CD4-positive, alpha-beta T cell treated with Interleukin-17A for 1 hour (primary cell): Measurements from ENCODE around the gene RNU6-7.

Source experiments
- DNase-seq: peaks from one replicate; pipeline ENCODE4 v3.0.0-alpha.2; 2020

Gene RNU6-7

DNA sequence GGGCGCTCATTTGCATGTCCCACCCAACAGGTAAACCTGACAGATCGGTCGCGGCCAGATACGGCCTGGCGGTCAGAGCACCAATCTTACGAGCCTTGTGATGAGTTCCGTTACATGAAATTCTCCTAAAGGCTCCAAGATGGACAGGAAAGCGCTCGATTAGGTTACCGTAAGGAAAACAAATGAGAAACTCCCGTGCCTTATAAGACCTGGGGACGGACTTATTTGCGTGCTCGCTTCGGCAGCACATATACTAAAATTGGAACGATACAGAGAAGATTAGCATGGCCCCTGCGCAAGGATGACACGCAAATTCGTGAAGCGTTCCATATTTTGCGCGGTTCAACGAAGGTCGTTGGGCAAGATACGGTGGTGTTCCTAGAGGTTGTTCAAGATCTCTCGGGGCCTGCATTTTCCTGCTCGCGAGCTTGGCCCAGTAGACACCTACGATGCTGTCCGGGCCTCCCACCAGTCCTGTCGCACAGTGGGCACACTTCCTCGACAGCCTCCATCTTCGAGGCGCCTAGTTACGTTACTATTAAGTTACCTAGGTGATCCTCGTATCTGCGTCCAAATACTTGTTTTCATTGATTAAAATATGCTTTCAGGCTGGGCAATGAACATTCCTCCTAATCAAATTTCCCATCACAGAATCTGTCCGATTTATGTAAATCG is at the start of gene RNU6-7:
Gene RNU6-7, plus strand, starts transcription at position 230 of the 675 bp plus-strand sequence.
- peak; percentile 52 for DNase-seq

DNA sequence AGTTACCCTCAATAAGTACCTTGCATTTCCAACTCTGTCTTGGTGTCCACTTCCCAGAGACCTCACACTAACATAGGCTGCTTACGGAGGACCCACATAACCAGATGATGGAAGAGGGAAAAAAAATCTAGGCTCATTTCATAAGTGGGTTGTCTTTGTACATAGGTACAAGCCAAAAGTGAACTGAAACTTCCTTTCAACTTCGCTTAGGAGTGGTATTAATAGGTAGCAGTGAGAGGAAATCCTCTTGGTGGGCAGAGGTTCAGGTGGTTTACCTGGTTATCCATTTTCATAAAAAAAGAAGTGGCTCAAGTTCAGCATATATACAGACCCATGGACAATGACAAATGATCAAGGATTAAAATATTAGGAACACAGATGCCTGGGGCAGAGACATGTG is 35.8 kb upstream of the RNU6-7 start:
- DNase-seq: no peak

- no peak for DNase-seq
Measured at GRCh38 chr14:32166924-32167323, 34.9 kb upstream of the RNU6-7 start.

DNA sequence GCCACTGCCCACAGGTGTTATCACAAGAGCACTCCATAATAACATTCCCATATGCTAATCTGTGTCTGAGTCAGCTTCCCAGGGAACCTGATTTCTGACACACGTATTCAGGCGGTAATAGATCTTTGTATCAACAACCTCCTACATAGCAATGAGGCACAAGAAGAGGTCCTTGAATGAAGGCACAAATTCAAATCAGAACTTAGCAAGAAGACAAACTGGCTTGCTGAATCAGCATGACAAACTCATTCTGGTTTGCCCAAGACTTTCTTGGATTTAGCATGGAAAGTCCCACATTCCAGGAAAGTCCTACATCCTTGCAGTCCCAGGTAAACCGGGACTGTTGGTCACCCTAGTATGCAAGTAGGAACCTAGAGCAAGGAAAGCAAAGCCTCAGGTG is 33.9 kb upstream of the RNU6-7 start:
- no peak for DNase-seq

DNA sequence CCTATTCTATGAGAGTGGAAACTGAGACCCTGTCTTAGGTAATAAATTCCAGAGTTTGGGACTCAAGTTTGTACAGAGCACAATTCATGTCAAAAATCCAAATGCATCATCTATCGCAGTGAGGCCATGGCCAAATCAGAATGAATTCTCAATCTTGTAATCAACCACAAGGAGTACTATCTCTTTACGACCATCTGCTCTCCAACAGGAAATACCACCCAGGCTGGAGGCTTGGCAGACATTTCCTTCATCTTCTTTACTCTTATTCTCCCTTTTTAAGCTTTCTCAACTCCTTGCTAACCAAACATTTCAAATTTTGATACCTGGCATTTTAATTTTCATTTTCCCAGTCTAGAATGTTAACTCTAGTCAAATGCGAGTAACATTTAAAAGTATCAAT is 32.7 kb upstream of the RNU6-7 start:
- DNase-seq: no peak

DNA sequence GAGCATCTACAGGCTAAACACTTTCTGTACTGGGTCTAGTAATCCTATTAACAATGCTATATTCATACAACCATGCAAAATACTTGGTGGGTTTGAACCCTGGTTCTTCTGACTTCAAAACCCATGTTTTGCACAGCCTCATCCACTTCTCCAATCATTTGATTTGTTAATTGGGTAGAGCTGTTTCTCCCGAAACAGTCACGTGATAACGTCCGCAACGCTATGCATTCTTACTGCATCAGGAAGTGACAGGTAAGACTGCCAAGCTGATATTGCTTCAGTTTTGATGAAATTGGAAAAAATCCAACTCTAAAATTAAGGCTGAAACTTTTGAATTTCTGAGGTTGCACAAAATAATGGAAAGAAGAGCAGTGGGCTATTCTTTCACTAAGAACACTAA is 30.4 kb upstream of the RNU6-7 start:
- DNase-seq: no peak

- no peak for DNase-seq
Measured at GRCh38 chr14:32183151-32184058, 18.4 kb upstream of the RNU6-7 start.

GRCh38 chr14:32185097-32185496 is 16.7 kb upstream of the RNU6-7 start:
- DNase-seq: no peak

DNA sequence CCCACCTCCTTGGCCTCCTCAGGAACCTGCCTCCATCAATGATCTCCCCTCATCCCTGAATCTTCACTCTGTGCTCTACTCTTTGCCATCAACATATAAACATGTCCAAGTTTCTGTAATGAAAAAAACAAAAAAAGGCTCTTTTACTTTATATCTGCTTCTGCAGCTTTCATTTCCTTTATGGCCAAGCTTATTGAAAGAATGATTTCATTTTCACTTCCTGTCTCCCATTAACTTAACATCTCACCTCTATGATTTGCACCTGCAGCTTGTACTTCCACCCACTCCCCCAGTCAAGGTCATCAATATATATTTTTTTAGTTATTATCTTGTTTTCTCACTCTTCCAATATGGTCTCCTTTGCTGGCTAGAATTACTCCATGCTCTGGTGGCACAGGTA is 15.6 kb upstream of the RNU6-7 start:
- no peak for DNase-seq

GRCh38 chr14:32189811-32190210 is 12.0 kb upstream of the RNU6-7 start:
- DNase-seq: no peak

DNA sequence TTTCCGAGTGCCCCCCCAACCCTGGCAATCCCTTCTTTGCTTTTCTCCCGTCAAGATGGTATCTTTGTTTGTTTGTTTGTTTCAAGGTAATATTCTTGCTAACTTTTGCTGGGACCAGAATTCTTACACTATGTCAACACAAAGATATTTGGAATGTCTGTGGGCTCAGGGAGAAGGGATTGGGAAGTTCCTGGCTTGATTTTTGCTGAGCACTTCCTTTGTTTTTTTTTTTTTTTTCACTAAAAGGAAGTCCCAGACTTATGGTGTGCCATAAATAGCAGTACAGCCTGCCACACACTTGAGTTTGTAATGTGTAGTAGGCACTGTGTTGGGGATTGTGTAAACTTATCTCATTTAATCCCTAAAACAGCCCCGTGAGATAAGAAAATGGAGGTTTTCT is 11.2 kb upstream of the RNU6-7 start:
- no peak for DNase-seq

GRCh38 chr14:32192712-32193373 is 9.0 kb upstream of the RNU6-7 start:
- DNase-seq: no peak

GRCh38 chr14:32193532-32193931 is 8.3 kb upstream of the RNU6-7 start:
- DNase-seq: no peak

DNA sequence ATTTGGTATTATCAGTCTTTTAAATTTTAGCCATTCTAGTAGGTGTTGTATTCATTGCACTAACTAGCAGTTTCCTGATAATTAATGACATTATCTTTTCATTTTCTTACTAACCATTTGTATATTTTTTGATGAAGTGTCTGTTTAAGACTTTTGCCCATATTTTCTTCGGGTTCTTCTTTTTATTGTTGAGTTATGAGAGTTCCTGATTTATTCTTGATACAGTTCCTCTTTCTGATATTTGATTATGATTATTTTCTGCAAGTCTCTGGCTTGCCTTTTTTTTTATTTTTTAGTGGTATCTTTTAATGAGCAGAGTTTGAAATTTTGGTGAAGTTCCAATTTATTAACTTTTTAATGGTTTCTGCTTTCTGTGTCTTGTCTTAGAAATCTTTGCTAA is 6.2 kb upstream of the RNU6-7 start:
- no peak for DNase-seq

DNA sequence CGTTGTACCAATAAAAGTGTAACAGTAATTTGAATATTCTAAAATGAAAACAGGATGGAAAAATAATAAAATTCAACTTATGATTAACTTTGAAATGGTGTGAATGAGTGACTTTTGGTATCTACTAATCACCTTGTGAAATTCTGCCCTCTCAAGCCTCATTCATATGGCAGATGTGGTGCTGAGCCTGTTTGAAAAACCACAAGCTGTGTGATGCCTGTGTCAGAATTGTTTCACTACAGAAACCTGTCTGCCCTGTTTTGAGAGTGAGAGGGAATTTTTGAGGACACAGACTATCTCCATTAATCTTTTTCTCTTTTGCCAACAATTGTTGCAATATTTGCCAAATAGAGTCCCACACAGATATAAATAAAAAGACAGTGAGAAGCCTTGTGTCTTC is 3.9 kb upstream of the RNU6-7 start:
- no peak for DNase-seq

- no peak for DNase-seq
Measured at GRCh38 chr14:32200368-32201192, 1.3 kb upstream of the RNU6-7 start.

DNA sequence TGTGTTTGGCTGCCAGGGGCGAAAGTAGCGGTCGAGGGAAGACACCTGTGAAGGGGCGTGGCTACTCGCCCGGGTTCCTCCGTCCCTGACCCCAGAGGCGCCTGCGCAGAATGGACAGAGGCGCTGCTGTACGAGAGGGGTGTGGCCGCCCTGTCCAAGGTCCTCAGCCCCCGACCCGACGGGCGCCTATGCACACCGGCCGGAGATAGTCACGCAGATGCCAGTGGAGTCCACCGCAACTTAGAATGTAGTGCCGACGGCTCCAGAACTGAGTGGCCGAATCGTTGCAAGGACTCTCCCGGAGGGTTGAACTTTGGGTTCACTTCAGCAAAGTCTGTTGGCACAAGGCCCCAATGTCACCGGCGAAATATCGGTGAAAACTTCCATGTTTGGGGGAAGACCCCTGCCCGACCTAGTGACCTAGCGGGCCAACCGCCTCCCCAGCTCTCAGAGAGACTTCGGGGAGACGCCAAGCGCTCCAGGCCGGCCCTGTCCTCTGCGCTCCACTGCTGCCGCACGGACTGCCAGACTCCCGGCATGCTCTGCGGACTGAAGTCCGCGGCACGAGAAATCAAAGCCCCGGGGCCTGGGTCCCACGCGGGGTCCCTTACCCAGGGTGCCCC is 541 bp upstream of the RNU6-7 start:
- DNase-seq: peak; percentile 81

DNA sequence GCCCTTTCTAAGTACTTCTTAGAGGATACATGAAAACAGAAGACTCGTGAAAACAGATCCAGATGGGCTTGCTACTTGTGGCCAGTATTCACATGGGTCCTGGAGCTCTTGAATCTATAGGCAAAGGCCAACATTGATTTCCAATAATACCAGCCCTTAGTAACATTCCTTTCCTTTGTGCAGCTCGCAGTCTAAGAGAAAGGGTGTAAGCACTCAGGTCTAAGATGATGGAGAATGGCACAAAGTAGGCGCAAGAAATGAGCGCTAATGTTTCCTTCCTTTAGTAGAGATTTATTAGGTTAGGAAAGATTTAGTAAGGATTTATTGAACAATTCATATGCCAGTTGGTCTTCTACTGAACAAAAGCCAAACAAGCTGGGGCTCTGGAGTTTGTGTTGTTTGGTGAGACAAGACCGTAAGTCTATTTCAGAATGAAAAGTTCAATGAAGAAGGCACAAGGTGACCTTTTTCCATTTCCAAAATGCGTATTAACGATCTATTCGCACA is 699 bp downstream of the RNU6-7 start:
- no peak for DNase-seq

GRCh38 chr14:32202998-32203882 is 1.4 kb downstream of the RNU6-7 start, which contains the start of gene RNU6-8:
Gene RNU6-8, minus strand, starts transcription at chr14:32203269.
- peak; percentile 90 for DNase-seq

- DNase-seq: peak; percentile 18
Measured at GRCh38 chr14:32203928-32204357, 2.1 kb downstream of the RNU6-7 start.

DNA sequence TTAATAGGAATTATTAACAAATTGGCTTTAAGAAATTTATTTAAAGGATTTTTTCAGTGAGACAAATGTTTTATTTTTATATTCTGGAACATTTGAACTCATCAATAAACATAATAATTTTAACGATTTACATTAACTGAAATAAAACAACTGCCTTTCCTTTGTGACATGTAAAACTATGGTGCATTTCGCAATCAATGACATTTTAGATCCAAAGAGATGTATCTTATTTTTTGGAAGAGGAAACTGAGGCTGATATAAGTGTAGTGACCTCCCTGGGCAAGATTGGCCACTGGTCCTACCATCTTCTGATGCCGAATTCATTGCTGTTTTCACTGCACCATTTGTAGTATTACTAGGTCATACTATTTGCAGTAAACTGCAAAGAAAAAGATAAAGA is 3.7 kb downstream of the RNU6-7 start:
- DNase-seq: no peak
